PC-9 (cell line): ENCODE data around the gene PPM1F. TPM values are rescaled to one million over a fixed set of nuclear protein-coding genes. Genes with fewer than 3 reads are reported as not detected.
"Not testable (repeated sequence)": the region's sequence is repeated elsewhere in the genome, so short reads cannot be mapped to it uniquely, and the experiment has no call there.

Experiments
- BruUV-seq: library from RNA; stranded (reverse); fragments of 400-500 nt; replicated peaks from 2 replicates; lab custom pipeline; 2021; lab: Mats Ljungman, UMichigan
- CTCF ChIA-PET: fragments of 300-600 bp; sonication (Branson Sonifier 250); formaldehyde crosslinking; loops from one replicate; lab custom pipeline; 2022; ENCODE audit warnings: antibody characterized with exemption; lab: Charles Lee
- POLR2A ChIA-PET: fragments of 300-600 bp; sonication (Branson Sonifier 250); formaldehyde crosslinking; loops from one replicate; lab custom pipeline; 2022; ENCODE audit warnings: antibody characterized with exemption; ENCODE audit not compliant: unreplicated experiment; lab: Charles Lee
- DNase-seq, 2 experiments: peaks; one replicate each; pipeline versions ENCODE4 v3.0.0 to v3.0.0-alpha.2; 2015 to 2022; ENCODE audit warnings: mixed read lengths in 1 of 2
- H2AFZ ChIP-seq: fragments of 200-600 bp; sonication (generic); 2 replicates; pipeline ENCODE4 v1.8.1; 2017; ENCODE audit warnings: antibody characterized with exemption
- H3F3A ChIP-seq: fragments of 200-600 bp; sonication (generic); 2 replicates; pipeline ENCODE4 v1.8.1; 2017; ENCODE audit warnings: antibody characterized with exemption, mild to moderate bottlenecking, low read depth; ENCODE audit not compliant: insufficient read depth
- H3K27ac ChIP-seq: fragments of 200-600 bp; sonication (generic); 2 replicates; pipeline ENCODE4 v1.6.1; 2016; ENCODE audit warnings: mixed run types
- H3K27me3 ChIP-seq: fragments of 200-600 bp; sonication (generic); 2 replicates; pipeline ENCODE4 v1.6.1; 2016; ENCODE audit warnings: low read depth, mixed run types; ENCODE audit not compliant: insufficient read depth
- H3K36me3 ChIP-seq: fragments of 200-600 bp; sonication (generic); 2 replicates; pipeline ENCODE4 v1.6.1; 2016; ENCODE audit warnings: low read depth, mixed run types
- H3K4me1 ChIP-seq: fragments of 200-600 bp; sonication (generic); replicated peaks from 2 replicates; pipeline ENCODE4 v1.6.1; 2016; ENCODE audit warnings: mixed run types; ENCODE audit not compliant: insufficient read depth
- H3K4me2 ChIP-seq: fragments of 200-600 bp; sonication (generic); 2 replicates; pipeline ENCODE4 v1.6.1; 2017; ENCODE audit warnings: mixed run types
- H3K4me3 ChIP-seq: fragments of 200-600 bp; sonication (generic); 2 replicates; pipeline ENCODE4 v1.6.1; 2016; ENCODE audit warnings: mixed run types
- H3K79me2 ChIP-seq: fragments of 200-600 bp; sonication (generic); 2 replicates; pipeline ENCODE4 v1.6.1; 2017; ENCODE audit warnings: low read depth, mixed run types
- H3K9me2 ChIP-seq: fragments of 200-600 bp; sonication (generic); 2 replicates; pipeline ENCODE4 v1.8.1; 2017; ENCODE audit warnings: mild to moderate bottlenecking; ENCODE audit not compliant: insufficient read depth
- H3K9me3 ChIP-seq: fragments of 200-600 bp; sonication (generic); 2 replicates; pipeline ENCODE4 v1.8.1; 2016; ENCODE audit warnings: low read depth; ENCODE audit not compliant: insufficient read depth
- H4K20me1 ChIP-seq: fragments of 200-600 bp; sonication (generic); 2 replicates; pipeline ENCODE4 v1.8.1; 2017; ENCODE audit not compliant: insufficient read depth
- EZH2 ChIP-seq: fragments of 200-600 bp; sonication (generic); IDR thresholded peaks from 2 replicates; pipeline ENCODE4 v1.8.0; 2017; ENCODE audit warnings: antibody characterized with exemption, low read depth
- intact Hi-C: fragments of 100-400 bp; cut with micrococcal nuclease; formaldehyde crosslinking; loops from one replicate; pipeline ENCODE4 v1.10.0; 2022; ENCODE audit not compliant: unreplicated experiment
- total RNA-seq: library from RNA; stranded (reverse); gene quantifications from 2 replicates; pipeline ENCODE4 v1.2.3, GENCODE V29; 2021
- TF ChIP-seq, protein P1 (sequence below): fragments of 200-600 bp; sonication (generic); conservative IDR thresholded peaks from 2 replicates; pipeline ENCODE4 v1.6.1; 2017; ENCODE audit warnings: mixed run types, antibody characterized with exemption, mild to moderate bottlenecking, moderate library complexity

The PPM1F gene
- total RNA-seq, 1 experiment from 2014 or later: 20.6 TPM

DNA sequence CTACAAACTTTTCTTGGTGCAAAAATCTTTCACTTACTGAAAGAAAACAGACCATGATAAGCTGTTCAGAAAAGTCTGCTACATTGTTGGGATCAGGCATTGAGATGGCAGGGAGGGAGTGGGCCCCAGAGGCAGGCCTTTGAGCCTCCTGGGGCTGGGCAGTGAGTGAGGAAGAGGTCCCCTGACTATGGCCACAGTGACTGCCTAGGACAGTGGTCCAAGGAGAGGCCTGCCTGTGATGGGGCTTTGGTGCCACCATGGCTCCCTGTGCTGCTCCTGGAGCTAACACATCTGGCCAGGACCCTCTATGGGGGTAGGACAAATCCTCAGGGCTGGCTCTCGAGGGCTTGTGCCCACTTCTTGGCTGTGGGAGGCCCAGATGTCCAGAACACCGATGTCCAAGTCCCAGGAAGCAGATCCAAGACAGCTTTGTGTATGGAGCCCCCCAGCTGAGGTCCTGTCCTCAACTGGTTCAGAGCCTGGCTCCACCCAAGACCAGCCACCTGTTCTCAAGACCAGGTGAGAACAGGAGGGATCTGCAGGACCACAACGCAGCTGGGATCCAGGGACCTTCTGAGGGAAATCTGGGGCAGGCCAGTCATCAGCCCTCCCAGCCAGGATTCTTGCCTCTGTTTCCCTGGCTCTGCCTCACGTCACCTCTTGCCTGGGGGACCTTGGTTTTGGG lies 36.9 kb downstream of the PPM1F start:
- Histone ChIP-seq H3K4me1 (no peaks in the 10 kb centered on the region), H3K9me2 (no peaks in the 10 kb centered on the region), H2AFZ (no peak overlapping the region), H3K4me3 (no peak overlapping the region), H4K20me1 (no peaks in the 10 kb centered on the region), H3K4me2 (no peak overlapping the region), H3K36me3 (no peaks in the 10 kb centered on the region), H3K27me3 (no peaks in the 10 kb centered on the region), H3K27ac (no peak overlapping the region), H3F3A (no peaks in the 10 kb centered on the region), H3K79me2 (no peaks in the 10 kb centered on the region), H3K9me3 (no peaks in the 10 kb centered on the region)
- intact Hi-C loops: no loop called here
- no TSS peak for BruUV-seq
- no peak for TF ChIP-seq EZH2
- TF ChIP-seq, protein P1, sequence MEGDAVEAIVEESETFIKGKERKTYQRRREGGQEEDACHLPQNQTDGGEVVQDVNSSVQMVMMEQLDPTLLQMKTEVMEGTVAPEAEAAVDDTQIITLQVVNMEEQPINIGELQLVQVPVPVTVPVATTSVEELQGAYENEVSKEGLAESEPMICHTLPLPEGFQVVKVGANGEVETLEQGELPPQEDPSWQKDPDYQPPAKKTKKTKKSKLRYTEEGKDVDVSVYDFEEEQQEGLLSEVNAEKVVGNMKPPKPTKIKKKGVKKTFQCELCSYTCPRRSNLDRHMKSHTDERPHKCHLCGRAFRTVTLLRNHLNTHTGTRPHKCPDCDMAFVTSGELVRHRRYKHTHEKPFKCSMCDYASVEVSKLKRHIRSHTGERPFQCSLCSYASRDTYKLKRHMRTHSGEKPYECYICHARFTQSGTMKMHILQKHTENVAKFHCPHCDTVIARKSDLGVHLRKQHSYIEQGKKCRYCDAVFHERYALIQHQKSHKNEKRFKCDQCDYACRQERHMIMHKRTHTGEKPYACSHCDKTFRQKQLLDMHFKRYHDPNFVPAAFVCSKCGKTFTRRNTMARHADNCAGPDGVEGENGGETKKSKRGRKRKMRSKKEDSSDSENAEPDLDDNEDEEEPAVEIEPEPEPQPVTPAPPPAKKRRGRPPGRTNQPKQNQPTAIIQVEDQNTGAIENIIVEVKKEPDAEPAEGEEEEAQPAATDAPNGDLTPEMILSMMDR: no peak
- ChIA-PET CTCF (no interaction called here), POLR2A (no interaction called here)
- no peak for DNase-seq

DNA sequence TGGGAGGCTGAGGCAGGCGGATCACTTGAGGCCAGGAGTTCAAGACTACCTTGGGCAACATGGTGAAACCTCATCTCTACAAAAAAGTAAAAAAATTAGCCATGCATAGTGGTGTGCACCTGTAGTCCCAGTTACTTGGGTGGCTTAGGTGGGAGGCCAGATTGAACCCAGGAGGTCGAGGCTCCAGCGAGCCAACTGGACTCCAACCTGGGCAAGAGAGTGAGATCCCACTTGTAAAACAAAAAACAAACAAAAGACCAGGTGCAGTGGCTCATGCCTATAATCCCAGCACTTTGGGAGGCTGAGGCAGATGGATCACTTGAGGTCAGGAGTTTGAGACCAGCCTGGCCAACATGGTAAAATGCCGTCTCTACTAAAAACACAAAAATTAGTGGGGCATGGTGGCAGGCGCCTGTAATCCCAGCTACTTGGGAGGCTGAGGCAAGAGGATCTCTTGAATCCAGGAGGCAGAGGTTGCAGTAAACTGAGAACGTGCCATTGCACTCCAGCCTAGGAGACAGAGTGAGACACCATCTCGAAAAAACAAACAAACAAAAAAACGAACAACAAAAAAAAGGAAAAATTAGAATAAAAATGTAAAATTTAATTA lies 38.5 kb downstream of the PPM1F start:
- H3K4me1 ChIP-seq, POLR2A ChIA-PET, H3K9me3 ChIP-seq, H3K4me2 ChIP-seq, CTCF ChIA-PET, H3K27me3 ChIP-seq, H3K9me2 ChIP-seq, intact Hi-C loops, H3K79me2 ChIP-seq, H2AFZ ChIP-seq, BruUV-seq, H3K4me3 ChIP-seq, H3K36me3 ChIP-seq, H3F3A ChIP-seq, H4K20me1 ChIP-seq, H3K27ac ChIP-seq, DNase-seq: not testable (repeated sequence)

DNA sequence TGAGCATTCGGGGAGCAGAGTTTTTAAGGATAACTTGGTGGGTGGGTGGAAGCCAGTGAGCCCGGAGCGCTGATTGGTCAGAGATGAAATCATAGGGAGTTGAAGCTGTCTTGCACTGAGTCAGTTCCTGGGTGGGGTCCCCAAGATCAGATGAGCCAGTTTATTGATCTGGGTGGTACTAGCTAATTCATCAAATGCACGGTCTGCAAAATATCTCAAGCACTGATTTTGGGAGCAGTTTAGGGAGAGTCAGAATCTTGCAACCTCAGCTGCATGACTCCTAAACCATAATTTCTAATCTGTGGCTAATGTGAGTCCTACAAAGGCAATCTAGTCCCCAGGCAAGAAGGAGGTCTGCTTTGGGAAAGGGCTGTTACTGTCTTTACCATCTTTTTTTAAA lies 42.3 kb downstream of the PPM1F start:
- H3F3A ChIP-seq, H3K27me3 ChIP-seq, H3K9me3 ChIP-seq, POLR2A ChIA-PET, H3K79me2 ChIP-seq, H4K20me1 ChIP-seq, intact Hi-C loops, H3K4me1 ChIP-seq, H3K9me2 ChIP-seq, BruUV-seq, H3K4me2 ChIP-seq, H2AFZ ChIP-seq, H3K36me3 ChIP-seq, H3K4me3 ChIP-seq, H3K27ac ChIP-seq, CTCF ChIA-PET, DNase-seq: not testable (repeated sequence)

DNA sequence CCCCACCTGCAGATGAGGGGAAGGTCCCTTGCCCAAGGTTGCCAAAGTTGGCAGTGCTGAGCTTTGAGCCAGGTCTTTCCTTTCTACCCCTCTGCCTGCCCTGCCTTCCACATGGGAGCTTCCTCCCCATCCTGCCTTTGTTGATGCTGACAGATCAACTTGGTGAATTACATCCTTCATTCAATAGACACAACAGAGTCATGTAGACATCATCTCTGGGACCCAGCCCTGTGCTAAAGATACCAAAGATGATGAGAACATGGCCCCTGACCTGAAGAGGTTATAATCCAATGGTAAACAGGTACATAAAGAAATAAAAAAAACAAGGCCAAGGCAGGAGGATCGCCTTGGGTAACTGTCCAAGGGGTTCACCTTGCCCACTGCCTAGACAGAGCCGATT lies 42.8 kb downstream of the PPM1F start:
- no peak for DNase-seq
- no peaks in the 10 kb centered on the region for H4K20me1 ChIP-seq
- CTCF ChIA-PET: no interaction called here
- no peak overlapping the region for H3K27ac ChIP-seq
- H3F3A ChIP-seq: no peaks in the 10 kb centered on the region
- no peaks in the 10 kb centered on the region for H3K79me2 ChIP-seq
- H3K4me2 ChIP-seq: no peak overlapping the region
- intact Hi-C loops: no loop called here
- no TSS peak for BruUV-seq
- no peak overlapping the region for H2AFZ ChIP-seq
- no peaks in the 10 kb centered on the region for H3K9me3 ChIP-seq
- H3K4me3 ChIP-seq: no peak overlapping the region
- H3K4me1 ChIP-seq: no peaks in the 10 kb centered on the region
- TF ChIP-seq, protein P1: no peak
- no peak for TF ChIP-seq EZH2
- no peaks in the 10 kb centered on the region for H3K9me2 ChIP-seq
- POLR2A ChIA-PET: no interaction called here
- H3K36me3 ChIP-seq: no peaks in the 10 kb centered on the region
- H3K27me3 ChIP-seq: no peaks in the 10 kb centered on the region
